SU-DHL-6 (cell line): ENCODE results near the gene STK32A.
A peak's percentile ranks its signal among the peaks of the same experiment; 100 is the strongest.

ENCODE experiments used
- H2AFZ ChIP-seq: fragments of 200-600 bp; sonication (generic); 2 replicates; pipeline ENCODE4 v1.6.1; 2014; ENCODE audit warnings: low read depth, mild to moderate bottlenecking, moderate library complexity, mixed read lengths, antibody characterized with exemption, low read length; ENCODE audit not compliant: severe bottlenecking
- H3F3A ChIP-seq: fragments of 200-600 bp; shearing (Covaris generic); 2 replicates; pipeline ENCODE4 v1.6.0; 2016; ENCODE audit warnings: antibody characterized with exemption, mild to moderate bottlenecking; ENCODE audit not compliant: insufficient read depth
- H3K27ac ChIP-seq: fragments of 200-600 bp; sonication (generic); 2 replicates; pipeline ENCODE4 v1.5.1; 2016; ENCODE audit warnings: low read depth, mild to moderate bottlenecking, low read length, moderate library complexity, mixed read lengths
- H3K27me3 ChIP-seq: fragments of 200-600 bp; sonication (generic), shearing (Covaris generic); 2 replicates; pipeline ENCODE4 v1.6.0; 2014; ENCODE audit warnings: mild to moderate bottlenecking, low read length
- H3K36me3 ChIP-seq: fragments of 200-600 bp; sonication (generic); 2 replicates; pipeline ENCODE4 v1.6.1; 2014; ENCODE audit warnings: mild to moderate bottlenecking, low read length, mixed read lengths
- H3K4me2 ChIP-seq: fragments of 300-600, 200-600 bp; shearing (Covaris generic), sonication (generic); 2 replicates; pipeline ENCODE4 v1.6.0; 2014; ENCODE audit warnings: low read length, low read depth, mild to moderate bottlenecking; ENCODE audit not compliant: poor library complexity, severe bottlenecking
- H3K4me3 ChIP-seq: fragments of 200-600 bp; sonication (generic); 2 replicates; pipeline ENCODE4 v1.5.1; 2014; ENCODE audit warnings: antibody characterized with exemption, low read length, mild to moderate bottlenecking, mixed read lengths; ENCODE audit not compliant: insufficient read depth, poor library complexity, severe bottlenecking
- H3K79me2 ChIP-seq: fragments of 200-600 bp; sonication (generic); 2 replicates; pipeline ENCODE4 v1.6.1; 2014; ENCODE audit warnings: mild to moderate bottlenecking, low read length, moderate library complexity; ENCODE audit not compliant: insufficient read depth
- H3K9ac ChIP-seq: fragments of 200-600 bp; sonication (generic); 2 replicates; pipeline ENCODE4 v1.7.0; 2014; ENCODE audit warnings: mild to moderate bottlenecking, low read length
- H3K9me2 ChIP-seq: fragments of 200-600 bp; sonication (generic); replicated peaks from 2 replicates; pipeline ENCODE4 v1.6.1; 2014; ENCODE audit warnings: low read length; ENCODE audit not compliant: insufficient read depth
- H3K9me3 ChIP-seq: fragments of 200-600 bp; sonication (generic); 2 replicates; pipeline ENCODE4 v1.6.1; 2014; ENCODE audit warnings: low read length, mixed read lengths; ENCODE audit not compliant: insufficient read depth
- H4K20me1 ChIP-seq: fragments of 200-600 bp; sonication (generic); 2 replicates; pipeline ENCODE4 v1.6.1; 2014; ENCODE audit warnings: low read depth, mild to moderate bottlenecking, antibody characterized with exemption, low read length, moderate library complexity, mixed read lengths
- CTCF ChIP-seq: fragments of 200-600 bp; sonication (generic); IDR thresholded peaks from one replicate; pipeline ENCODE4 v1.5.1; 2017; ENCODE audit warnings: antibody characterized with exemption, mild to moderate bottlenecking, low read length, moderate library complexity; ENCODE audit not compliant: insufficient read depth, poor library complexity, severe bottlenecking
- EZH2phosphoT487 ChIP-seq: fragments of 200-600 bp; sonication (generic), shearing (Covaris generic); conservative IDR thresholded peaks from 2 replicates; pipeline ENCODE4 v1.6.1; 2018; ENCODE audit warnings: mild to moderate bottlenecking, antibody characterized with exemption, low read length, moderate library complexity, mixed read lengths

The STK32A gene

GRCh38 chr5:147234825-147235635 lies at the start of gene STK32A:
Gene STK32A (plus strand): TSS chr5:147235026. CDS start chr5:147239635, 4,609 bp downstream.
- H4K20me1 ChIP-seq = no peaks in the 10 kb centered on the region
- no peaks in the 10 kb centered on the region for H3F3A ChIP-seq
- H3K4me3 ChIP-seq = no peak within 1 kb of the TSS
- no peaks in the 10 kb centered on the region for H3K36me3 ChIP-seq
- H3K79me2 ChIP-seq = no peaks in the 10 kb centered on the region
- no peak within 1 kb of the TSS for H3K27ac ChIP-seq
- no peaks in the 10 kb centered on the region for H3K9me2 ChIP-seq
- no peaks in the 10 kb centered on the region for H3K9me3 ChIP-seq
- no peaks in the 10 kb centered on the region for H3K27me3 ChIP-seq
- H2AFZ ChIP-seq = no peak within 1 kb of the TSS
- TF ChIP-seq CTCF (no peak), EZH2phosphoT487 (no peak)
- no peak within 1 kb of the TSS for H3K9ac ChIP-seq
- no peak within 1 kb of the TSS for H3K4me2 ChIP-seq

GRCh38 chr5:147187099-147187540 lies 47.7 kb upstream of the STK32A start:
- H3K9me3 ChIP-seq = no peaks in the 10 kb centered on the region
- H3K4me2 ChIP-seq = no peak overlapping the region
- no peaks in the 10 kb centered on the region for H3K27me3 ChIP-seq
- H3K27ac ChIP-seq = no peak overlapping the region
- no peaks in the 10 kb centered on the region for H3F3A ChIP-seq
- no peak overlapping the region for H3K9ac ChIP-seq
- no peaks in the 10 kb centered on the region for H3K79me2 ChIP-seq
- H4K20me1 ChIP-seq = no peaks in the 10 kb centered on the region
- no peaks in the 10 kb centered on the region for H3K36me3 ChIP-seq
- H3K9me2 ChIP-seq = no peaks in the 10 kb centered on the region
- TF ChIP-seq CTCF = no peak
- TF ChIP-seq EZH2phosphoT487 = no peak
- no peak overlapping the region for H3K4me3 ChIP-seq
- H2AFZ ChIP-seq = no peak overlapping the region

GRCh38 chr5:147188200-147189108 lies 46.4 kb upstream of the STK32A start:
- no peak overlapping the region for H2AFZ ChIP-seq

More at GRCh38 chr5:147188200-147189108, 46.4 kb upstream of the STK32A start:
- H3K27me3 ChIP-seq = no peaks in the 10 kb centered on the region
- no peaks in the 10 kb centered on the region for H3K36me3 ChIP-seq
- H4K20me1 ChIP-seq = no peaks in the 10 kb centered on the region
- H3K9ac ChIP-seq = no peak overlapping the region
- H3K4me2 ChIP-seq = no peak overlapping the region
- no peaks in the 10 kb centered on the region for H3F3A ChIP-seq
- no peaks in the 10 kb centered on the region for H3K9me2 ChIP-seq
- H3K4me3 ChIP-seq = no peak overlapping the region
- H3K79me2 ChIP-seq = no peaks in the 10 kb centered on the region
- TF ChIP-seq EZH2phosphoT487 (no peak), CTCF (peak; percentile 66)
- no peak overlapping the region for H3K27ac ChIP-seq
- H3K9me3 ChIP-seq = no peaks in the 10 kb centered on the region
